ENCODE results near the gene TPBGL. TPM values are rescaled to one million over a fixed set of nuclear protein-coding genes. Genes with fewer than 3 reads are reported as not detected.

The TPBGL gene
- total RNA-seq, 2 experiments from 2014 or later = 0.20 to 0.45 TPM

DNA sequence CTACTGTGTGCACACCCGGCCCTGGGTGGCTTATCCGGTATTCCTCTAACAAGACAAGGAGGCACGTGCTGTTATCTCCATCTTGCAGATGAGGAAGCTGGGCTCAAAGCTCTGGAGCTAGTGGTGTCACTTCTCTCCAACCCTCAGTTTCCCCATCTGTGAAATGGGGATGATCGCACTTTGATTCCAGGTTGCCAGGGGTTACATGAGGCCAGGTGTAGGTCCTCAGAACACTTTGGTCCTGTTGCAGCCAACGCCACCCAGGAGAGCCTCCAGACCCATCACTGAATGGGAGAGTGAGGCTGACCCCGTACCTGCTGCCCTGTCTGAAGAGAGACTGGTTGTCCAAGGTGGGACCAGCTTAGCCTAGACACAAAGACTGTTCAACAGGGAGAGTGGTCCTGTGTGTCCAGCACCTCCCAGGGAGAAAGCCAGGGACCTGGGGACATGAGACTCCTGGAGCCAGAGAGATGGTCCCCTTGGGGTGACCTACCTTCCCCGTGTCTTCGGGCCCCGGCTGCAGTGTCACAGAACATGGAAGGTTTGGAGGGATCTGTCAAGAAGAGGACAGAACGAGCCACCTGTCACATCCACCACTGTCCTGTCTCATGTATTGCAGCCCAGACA lies 41.0 kb downstream of the TPBGL start:
- H3K27me3 Mint-ChIP-seq = no peaks in the 10 kb centered on the region
- no peaks in the 10 kb centered on the region for H3K9me3 Mint-ChIP-seq
- no peak overlapping the region for H3K27ac Mint-ChIP-seq
- DNase-seq = no peak
- peaks cover 5% of the 10 kb centered on the region for H3K36me3 Mint-ChIP-seq
- peaks cover 14% of the 10 kb centered on the region for H3K4me1 Mint-ChIP-seq
- no peak overlapping the region for H3K4me3 Mint-ChIP-seq

DNA sequence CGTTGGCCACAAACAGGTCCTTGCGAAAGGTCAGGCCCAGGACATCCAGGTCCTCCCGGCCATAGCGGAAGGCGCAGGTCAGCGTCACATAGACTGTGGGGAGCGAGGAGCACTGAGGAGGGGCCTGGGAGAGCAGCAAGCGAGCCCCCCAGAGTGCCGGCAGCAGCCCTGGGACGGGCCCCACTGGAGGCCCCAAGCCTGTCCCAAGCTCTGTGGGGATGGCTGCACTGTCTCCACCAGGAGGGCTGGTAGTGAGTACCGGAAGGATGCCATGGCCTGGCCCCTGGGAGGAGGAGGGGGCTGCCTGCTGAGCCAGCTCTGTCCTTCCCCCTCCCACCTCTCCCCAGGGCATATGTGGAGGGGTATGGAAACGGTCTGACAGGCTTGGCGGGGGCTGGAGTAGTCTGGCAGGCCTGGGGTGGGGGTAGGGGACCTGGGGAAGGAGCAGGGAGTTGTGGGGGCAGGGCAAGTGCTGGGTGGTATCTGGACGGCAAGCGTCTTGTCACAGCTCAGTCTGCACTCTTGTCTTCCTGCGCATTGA lies 42.9 kb downstream of the TPBGL start:
- H3K4me1 Mint-ChIP-seq = peaks cover 4% of the 10 kb centered on the region
- H3K27me3 Mint-ChIP-seq = no peaks in the 10 kb centered on the region
- no peaks in the 10 kb centered on the region for H3K9me3 Mint-ChIP-seq
- no peak overlapping the region for H3K27ac Mint-ChIP-seq
- no peak for DNase-seq
- no peak overlapping the region for H3K4me3 Mint-ChIP-seq
- no peaks in the 10 kb centered on the region for H3K36me3 Mint-ChIP-seq

DNA sequence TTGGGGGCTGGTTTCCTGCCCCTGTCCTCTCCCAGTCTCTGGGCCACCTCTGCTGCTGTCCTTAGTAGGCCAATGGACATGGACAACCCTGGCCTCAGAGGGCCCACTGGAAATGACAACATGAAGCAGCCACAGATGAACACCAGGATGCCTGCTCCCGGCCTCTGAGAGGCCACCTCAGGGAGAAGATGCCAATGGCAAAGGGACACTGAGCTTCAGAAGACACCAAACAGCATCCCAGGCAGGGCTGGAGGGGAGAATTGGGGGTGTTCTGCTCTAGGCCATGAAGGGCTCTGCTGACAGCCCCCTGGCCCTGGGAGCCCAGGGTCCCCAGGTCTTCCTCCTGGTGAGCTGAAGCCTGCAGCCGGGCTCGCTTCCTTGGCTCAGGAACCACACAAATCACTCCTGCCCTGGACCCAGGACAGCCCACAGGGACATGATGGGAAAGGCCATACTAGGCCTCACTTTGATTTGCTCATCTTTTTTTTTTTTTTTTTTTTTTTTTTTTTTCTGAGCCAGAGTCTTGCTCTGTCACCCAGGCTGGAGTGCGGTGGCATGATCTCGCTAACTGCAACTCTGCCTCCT lies 45.3 kb downstream of the TPBGL start:
- no peak overlapping the region for H3K27ac Mint-ChIP-seq
- H3K4me3 Mint-ChIP-seq = no peak overlapping the region
- H3K9me3 Mint-ChIP-seq = no peaks in the 10 kb centered on the region
- no peaks in the 10 kb centered on the region for H3K4me1 Mint-ChIP-seq
- DNase-seq = no peak
- no peaks in the 10 kb centered on the region for H3K36me3 Mint-ChIP-seq
- no peaks in the 10 kb centered on the region for H3K27me3 Mint-ChIP-seq

DNA sequence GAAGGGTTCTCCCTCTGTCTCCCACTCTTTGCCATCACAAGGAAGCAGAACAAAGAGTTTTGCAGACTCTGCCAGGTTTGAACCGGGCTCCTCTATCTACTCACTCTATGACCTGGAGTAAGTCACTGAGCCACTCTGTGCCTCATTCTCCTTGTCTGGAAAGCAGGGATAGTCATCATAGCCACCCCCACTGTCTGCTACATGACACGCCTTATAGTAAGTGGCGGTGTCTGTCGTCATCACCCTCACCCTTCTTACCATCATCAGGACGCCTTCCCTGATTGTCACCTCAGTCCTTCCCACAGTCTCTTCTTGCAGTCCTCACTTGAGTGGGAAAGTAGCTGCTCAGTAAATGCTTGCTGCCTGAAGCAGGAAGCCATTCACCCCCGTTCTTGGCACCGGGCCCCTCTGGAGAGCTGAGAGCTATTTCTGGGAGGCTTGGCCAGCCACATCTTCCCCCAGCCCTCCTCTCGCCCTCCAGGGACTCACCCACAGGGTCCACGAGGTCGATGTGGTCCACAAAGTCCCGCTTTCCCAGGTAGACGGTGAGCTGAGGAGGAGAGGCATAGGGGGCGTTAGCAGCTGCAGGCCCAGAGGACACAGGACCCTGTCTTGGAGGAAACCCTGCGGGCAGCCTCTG lies 46.4 kb downstream of the TPBGL start:
- no peaks in the 10 kb centered on the region for H3K9me3 Mint-ChIP-seq

DNA sequence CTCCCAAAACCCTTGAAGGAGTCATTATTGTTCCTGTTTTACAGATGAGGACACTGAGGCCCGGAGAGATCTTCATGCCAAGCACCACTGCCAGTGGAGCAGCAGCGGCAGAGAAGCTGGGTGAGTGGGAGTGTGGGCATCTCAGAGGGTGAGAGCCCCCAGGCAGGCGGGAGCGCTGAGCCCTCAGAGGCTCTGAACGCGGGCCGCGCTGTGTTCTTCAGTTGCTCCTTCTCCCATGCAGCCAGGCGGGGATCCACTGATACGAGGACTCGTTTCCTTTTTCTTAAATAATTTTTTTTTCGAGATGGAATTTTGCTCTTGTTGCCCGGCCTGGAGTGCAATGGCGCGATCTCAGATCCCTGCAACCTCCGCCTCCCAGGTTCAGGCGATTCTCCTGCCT lies 47.0 kb downstream of the TPBGL start:
- H3K27me3 Mint-ChIP-seq = no peaks in the 10 kb centered on the region
- no peak for DNase-seq
- no peaks in the 10 kb centered on the region for H3K36me3 Mint-ChIP-seq
- no peaks in the 10 kb centered on the region for H3K9me3 Mint-ChIP-seq
- H3K4me3 Mint-ChIP-seq = no peak overlapping the region
- no peaks in the 10 kb centered on the region for H3K4me1 Mint-ChIP-seq
- H3K27ac Mint-ChIP-seq = no peak overlapping the region

More for the DNA sequence above, 46.4 kb downstream of the TPBGL start:
- Mint-ChIP-seq H3K4me3 (no peak overlapping the region), H3K27ac (peak overlapping the region; percentile 28), H3K36me3 (no peaks in the 10 kb centered on the region), H3K27me3 (no peaks in the 10 kb centered on the region), H3K4me1 (no peaks in the 10 kb centered on the region)
- DNase-seq = no peak

DNA sequence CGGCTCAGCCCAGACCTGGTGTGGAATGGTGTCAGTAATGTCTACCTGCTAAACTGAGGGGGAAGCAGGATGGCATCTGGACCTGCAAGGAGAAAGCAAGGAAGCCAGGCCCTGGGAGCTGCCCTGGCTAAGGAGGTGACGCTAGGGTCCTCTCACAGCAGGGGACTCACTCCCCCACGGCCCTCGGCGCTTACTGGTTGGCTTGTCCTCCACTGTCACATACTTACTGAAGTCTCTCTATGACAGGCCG lies 48.9 kb downstream of the TPBGL start:
- Mint-ChIP-seq H3K27me3 (no peaks in the 10 kb centered on the region), H3K4me1 (peaks cover 10% of the 10 kb centered on the region), H3K27ac (no peak overlapping the region), H3K9me3 (no peaks in the 10 kb centered on the region), H3K36me3 (no peaks in the 10 kb centered on the region), H3K4me3 (no peak overlapping the region)
- DNase-seq = no peak

DNA sequence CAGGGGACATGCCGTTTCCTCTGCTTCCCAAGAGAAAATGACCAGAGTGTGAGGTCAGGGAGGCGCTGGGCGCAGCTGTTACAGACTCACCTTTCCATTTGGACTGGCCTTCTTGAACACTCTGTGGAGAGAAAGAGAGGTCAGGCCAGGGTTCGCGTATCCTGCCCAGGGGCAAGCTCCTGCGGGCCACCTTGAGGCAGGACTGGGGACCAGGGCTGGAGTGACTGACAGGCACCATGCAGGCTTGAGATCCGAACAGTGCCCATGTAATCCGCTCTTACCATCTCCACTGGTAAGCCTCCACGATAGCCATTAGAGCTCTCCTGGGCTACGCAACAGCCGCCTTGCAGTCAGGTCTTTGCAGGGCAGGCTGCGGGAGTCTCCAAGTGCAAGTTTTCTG lies 49.3 kb downstream of the TPBGL start:
- Mint-ChIP-seq H3K4me1 (peaks cover 12% of the 10 kb centered on the region), H3K4me3 (no peak overlapping the region), H3K27ac (no peak overlapping the region), H3K36me3 (no peaks in the 10 kb centered on the region), H3K9me3 (no peaks in the 10 kb centered on the region), H3K27me3 (no peaks in the 10 kb centered on the region)
- DNase-seq = no peak

DNA sequence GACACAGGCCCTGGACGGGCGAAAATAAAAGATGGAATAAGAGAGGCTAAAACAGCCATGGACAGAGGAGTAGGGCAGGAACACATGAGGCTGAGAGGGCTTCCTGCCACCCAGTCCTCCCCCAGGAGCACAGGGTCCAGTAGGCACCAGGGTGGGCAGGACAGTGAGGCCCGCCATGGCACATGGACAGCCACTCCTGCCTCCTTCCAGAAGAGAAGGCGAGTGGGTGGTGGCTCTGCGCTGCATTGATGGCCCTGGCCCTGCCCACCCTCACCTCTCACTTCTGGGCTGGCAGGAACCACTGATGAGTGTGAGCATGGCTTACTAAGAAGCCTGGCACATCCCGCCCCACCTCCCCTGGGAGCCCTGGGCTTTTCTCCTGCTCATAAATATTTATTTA lies 51.2 kb downstream of the TPBGL start:
- DNase-seq = no peak
- no peak overlapping the region for H3K4me3 Mint-ChIP-seq
- H3K9me3 Mint-ChIP-seq = no peaks in the 10 kb centered on the region
- no peaks in the 10 kb centered on the region for H3K27me3 Mint-ChIP-seq
- H3K27ac Mint-ChIP-seq = no peak overlapping the region
- H3K36me3 Mint-ChIP-seq = peaks cover 9% of the 10 kb centered on the region
- peaks cover 15% of the 10 kb centered on the region for H3K4me1 Mint-ChIP-seq

DNA sequence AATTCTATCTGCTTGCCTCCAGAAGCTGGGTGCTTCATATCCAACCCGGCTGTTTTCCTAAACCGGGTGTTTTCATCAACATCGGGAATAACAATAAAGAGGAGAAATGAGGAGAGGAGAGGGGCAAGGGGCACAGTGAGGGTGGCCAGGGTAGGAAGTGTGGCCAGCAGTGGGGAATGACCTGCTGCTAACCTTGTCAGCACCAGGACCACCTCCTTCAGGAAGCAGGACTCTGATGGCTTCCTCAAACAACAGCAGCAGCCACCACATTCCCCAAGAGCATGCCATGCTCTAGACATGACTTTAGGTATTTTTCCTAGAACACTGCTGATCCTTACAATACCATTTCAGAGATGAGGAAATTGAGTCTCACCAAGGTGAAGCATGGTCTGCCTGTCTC lies 52.4 kb downstream of the TPBGL start:
- peaks cover 9% of the 10 kb centered on the region for H3K36me3 Mint-ChIP-seq

More for the DNA sequence above, 52.4 kb downstream of the TPBGL start:
- Mint-ChIP-seq H3K9me3 (no peaks in the 10 kb centered on the region), H3K27me3 (no peaks in the 10 kb centered on the region), H3K4me3 (no peak overlapping the region), H3K27ac (no peak overlapping the region), H3K4me1 (peaks cover 15% of the 10 kb centered on the region)
- DNase-seq = no peak

Other genes with a start within 250 kb of the TPBGL start
- gene OR2AT4, start 143.9 kb upstream of the TPBGL start, total RNA-seq = not detected
- gene SLCO2B1, start 89.7 kb upstream of the TPBGL start, total RNA-seq = not detected
- gene ARRB1, start 110.9 kb downstream of the TPBGL start, total RNA-seq = 10 to 100 TPM; 25.6 to 26.3 TPM
- gene RPS3, start 158.7 kb downstream of the TPBGL start, total RNA-seq = 1,000 to 10,000 TPM; 4,132 to 4,264 TPM
- gene KLHL35, start 192.4 kb downstream of the TPBGL start, total RNA-seq = under 1 TPM; 0.21 to 0.58 TPM

All from activated naive CD8-positive, alpha-beta T cell treated with anti-CD3 and anti-CD28 coated beads for 36 hours (primary cell).